Left renal cortex interstitium (tissue), 4 donors: Measurements from ENCODE around the gene TUBGCP6. TPM values are rescaled to one million over a fixed set of nuclear protein-coding genes. Genes with fewer than 3 reads are reported as not detected.
A peak's percentile ranks its signal among the peaks of the same experiment; 100 is the strongest.

Experiments
- DNase-seq, 4 donors: peaks; one replicate each; pipeline ENCODE4 v3.0.0-alpha.2; 2013; ENCODE audit warnings: low read depth in 4 of 4, low spot score in 2 of 4, missing footprints in 1 of 4
- polyA plus RNA-seq, 4 donors: library from polyadenylated mRNA; unstranded; fragments of 120-200 nt; gene quantifications; one replicate each; pipeline ENCODE4 v1.2.1, GENCODE V29; 2013; ENCODE audit not compliant: insufficient read length in 4 of 4

Gene TUBGCP6, protein sequence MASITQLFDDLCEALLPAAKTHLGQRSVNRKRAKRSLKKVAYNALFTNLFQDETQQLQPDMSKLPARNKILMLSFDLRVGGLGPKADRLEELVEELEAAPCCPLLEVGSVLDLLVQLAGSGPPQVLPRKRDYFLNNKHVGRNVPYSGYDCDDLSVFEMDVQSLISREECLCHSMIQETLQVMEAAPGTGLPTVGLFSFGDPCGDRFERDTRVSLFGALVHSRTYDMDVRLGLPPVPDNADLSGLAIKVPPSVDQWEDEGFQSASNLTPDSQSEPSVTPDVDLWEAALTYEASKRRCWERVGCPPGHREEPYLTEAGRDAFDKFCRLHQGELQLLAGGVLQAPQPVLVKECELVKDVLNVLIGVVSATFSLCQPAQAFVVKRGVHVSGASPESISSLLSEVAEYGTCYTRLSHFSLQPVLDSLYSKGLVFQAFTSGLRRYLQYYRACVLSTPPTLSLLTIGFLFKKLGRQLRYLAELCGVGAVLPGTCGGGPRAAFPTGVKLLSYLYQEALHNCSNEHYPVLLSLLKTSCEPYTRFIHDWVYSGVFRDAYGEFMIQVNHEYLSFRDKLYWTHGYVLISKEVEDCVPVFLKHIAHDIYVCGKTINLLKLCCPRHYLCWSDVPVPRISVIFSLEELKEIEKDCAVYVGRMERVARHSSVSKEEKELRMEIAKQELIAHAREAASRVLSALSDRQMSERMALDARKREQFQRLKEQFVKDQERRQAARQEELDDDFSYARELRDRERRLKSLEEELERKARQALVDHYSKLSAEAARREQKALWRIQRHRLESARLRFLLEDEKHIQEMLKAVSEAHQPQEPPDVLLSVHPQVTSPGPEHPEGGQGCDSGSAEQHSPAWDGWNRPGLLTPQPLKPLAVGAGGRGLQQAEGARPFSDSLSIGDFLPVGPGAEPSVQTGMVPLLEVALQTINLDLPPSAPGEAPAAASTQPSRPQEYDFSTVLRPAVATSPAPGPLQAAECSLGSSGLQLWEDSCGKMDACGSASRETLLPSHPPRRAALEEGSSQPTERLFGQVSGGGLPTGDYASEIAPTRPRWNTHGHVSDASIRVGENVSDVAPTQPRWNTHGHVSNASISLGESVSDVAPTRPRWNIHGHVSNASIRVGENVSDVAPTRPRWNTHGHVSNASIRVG (N-terminal part only)
- polyA plus RNA-seq, result 10 to 100 TPM; 25.1 to 54.9 (median 40.5) TPM

DNA sequence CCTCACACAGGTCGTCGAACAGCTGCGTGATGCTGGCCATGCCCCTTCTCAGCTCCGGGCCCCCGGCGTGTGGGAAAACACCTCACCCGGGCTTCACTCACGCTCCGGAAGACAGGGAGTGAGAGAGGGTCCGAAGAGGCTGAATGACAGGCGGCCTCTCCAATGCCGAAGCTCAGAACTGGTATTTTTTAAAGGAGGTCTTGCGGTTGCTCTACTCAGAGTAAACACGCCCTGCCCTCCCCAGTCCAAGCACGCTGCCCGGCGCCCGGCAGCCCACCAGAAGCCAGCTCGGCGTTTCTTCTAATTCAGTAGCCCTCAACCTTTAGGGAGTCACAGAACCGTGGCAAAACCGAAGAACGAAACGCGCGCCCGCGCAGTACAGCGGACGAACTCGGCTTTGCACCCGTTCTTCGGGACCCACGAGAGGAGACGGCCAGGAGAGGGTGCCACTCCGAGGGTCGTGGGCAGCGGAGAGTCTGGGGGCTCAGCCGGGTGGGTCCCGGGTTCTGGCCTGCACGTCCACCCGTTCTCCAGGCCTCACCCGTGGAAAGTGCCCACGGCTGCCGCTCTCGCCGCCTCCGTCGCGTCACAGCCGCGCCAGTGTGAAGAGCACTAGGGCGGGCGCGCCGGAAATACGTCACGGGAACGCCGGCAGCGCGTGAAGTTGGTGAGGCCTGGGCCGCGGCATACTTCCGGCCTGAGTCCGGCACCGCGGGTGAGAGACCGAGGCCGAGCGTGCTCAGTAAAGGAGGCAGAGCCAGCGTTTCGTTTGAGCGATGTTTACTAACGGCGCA, at the start of gene TUBGCP6:
Gene TUBGCP6, minus strand, starts transcription at position 604 of the 794 bp plus-strand sequence. Its CDS starts 564 bp downstream, at position 40.
- DNase-seq, result peak; percentile 63 to 90 (median 85)

GRCh38 chr22:50294319-50294656, 49.5 kb upstream of the TUBGCP6 start:
- no peak for DNase-seq

GRCh38 chr22:50293441-50294318, 48.9 kb upstream of the TUBGCP6 start:
- peak in 1 of 4 donors; percentile 66 for DNase-seq

- DNase-seq, result no peak
Observed at GRCh38 chr22:50292643-50293440, 48.0 kb upstream of the TUBGCP6 start.

GRCh38 chr22:50289942-50290630, 45.3 kb upstream of the TUBGCP6 start:
- DNase-seq, result no peak

DNA sequence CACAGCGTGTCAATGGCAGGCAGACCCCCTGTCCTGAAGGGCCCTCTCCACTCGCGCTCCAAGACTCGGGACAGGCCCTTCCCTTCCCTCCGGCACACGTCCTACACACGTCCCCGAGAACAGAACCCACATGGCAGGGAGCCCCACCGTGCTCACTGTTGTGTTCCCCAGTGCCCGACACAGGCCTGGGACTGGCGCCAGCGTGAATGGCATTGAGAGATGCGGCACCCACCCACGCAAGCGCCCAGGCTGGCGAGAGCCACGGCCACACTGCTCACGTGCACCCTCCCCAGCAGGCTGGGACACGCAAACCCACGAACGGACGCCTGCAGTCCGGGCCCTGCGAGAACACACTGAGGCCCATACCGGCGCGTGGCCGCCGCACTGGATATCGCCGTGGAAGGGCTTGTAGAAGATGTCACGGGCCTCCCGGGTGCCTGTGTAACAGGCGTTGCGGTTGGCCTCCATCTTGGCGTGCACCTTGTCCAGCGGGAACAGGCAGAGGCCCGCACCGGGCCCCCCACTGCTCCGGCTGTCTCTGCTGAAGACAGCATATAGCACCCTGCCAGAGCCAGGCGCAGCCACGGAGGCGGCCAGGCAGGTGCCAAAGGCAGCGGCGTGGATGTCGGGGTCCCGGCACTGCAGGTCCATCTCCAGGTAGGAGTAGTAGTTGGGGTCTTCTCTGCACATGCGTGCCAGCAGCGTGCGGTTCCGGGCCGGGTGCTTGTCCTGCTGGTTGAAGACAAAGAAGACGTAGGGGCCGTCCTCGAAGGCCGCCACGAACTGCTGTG, 44.5 kb upstream of the TUBGCP6 start:
- no peak for DNase-seq

DNA sequence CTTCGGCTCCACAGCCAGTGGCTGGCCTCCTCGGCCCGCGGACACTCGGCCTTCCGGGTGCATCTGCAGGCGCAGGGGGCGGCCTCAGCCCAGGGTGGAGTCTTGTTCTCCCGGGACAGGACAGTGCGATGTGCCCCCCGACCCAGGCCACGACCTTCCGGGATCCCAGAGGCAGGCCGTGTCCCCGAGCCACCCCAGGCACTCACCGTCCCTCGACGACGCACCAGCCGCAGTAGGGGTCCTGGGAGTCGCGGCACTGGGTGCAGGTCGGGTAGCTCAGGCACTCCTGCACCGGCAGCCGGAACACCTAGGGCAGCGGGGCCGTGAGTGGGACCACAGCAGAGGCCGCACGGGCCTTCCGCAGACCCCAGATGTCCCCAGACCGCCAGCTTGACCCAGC, 42.9 kb upstream of the TUBGCP6 start:
- DNase-seq, result no peak

GRCh38 chr22:50286701-50287318, 42.0 kb upstream of the TUBGCP6 start:
- DNase-seq, result no peak

DNA sequence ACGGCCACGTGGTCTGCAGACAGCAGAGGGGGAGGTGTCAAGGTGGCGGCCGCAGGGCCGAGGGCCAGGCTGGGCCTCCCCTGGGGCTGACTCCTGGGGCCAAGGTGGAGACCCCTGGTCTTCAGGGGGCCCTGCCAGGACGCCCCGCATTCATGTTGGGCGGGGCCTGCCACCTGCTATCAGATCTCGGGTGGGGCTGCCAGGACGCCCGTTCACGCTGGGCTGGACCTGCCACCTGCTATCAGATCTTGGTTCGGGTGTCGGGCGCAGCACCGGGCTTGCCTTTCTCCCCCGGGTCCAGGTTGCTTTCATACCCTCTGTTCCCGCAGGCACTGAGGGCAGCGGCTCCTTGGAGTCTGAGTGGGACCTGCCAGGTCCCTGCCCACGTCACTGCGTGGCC, 41.5 kb upstream of the TUBGCP6 start:
- no peak for DNase-seq

DNA sequence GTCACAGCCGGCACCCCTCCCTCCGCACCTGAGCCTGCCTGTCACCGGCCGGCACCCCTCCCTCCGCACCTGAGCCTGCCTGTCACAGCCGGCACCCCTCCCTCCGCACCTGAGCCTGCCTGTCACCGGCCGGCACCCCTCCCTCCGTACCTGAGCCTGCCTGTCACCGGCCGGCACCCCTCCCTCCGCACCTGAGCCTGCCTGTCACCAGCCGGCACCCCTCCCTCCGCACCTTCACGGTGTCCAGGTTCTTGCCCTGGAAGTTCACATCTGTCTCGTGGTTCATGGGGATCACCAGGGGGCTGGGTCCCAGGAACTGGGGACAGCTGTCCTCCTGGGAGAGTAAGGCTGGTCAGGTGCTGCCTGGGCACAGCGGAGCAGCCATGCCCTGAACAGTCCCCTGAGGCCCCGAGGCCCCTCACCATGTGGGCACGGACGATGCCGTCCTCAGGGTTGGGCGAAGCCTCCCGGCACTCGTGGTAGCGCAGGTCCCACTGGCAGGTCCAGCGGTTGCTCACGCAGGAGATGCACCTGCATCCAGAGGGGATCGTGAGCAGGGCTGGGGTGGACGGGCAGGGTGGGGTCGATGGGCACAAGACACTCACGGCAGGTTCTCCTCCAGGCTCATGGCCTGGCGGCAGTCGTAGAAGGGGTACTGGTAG, 40.9 kb upstream of the TUBGCP6 start:
- no peak for DNase-seq

DNA sequence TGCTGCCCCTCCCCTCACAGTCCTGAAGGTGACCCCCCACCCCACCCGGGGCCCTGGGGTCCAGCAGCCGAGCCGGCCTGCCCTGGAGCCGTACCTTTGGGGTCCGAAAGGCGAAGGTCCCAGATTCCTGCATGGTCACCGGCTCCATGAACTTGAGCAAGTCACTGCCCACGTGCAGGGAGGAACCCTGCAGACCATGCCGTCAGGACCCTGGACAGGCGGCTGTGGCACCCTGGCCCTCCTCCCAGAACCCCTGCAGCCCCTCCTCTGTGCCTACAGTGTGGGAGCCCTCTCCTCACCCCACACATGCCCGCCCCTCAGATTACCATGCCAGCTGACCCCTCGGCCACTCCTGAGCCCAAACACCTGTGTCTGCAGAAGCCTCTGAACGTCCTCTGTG, 39.7 kb upstream of the TUBGCP6 start:
- no peak for DNase-seq

- no peak for DNase-seq
Observed at GRCh38 chr22:50283821-50284220, 39.0 kb upstream of the TUBGCP6 start.

DNA sequence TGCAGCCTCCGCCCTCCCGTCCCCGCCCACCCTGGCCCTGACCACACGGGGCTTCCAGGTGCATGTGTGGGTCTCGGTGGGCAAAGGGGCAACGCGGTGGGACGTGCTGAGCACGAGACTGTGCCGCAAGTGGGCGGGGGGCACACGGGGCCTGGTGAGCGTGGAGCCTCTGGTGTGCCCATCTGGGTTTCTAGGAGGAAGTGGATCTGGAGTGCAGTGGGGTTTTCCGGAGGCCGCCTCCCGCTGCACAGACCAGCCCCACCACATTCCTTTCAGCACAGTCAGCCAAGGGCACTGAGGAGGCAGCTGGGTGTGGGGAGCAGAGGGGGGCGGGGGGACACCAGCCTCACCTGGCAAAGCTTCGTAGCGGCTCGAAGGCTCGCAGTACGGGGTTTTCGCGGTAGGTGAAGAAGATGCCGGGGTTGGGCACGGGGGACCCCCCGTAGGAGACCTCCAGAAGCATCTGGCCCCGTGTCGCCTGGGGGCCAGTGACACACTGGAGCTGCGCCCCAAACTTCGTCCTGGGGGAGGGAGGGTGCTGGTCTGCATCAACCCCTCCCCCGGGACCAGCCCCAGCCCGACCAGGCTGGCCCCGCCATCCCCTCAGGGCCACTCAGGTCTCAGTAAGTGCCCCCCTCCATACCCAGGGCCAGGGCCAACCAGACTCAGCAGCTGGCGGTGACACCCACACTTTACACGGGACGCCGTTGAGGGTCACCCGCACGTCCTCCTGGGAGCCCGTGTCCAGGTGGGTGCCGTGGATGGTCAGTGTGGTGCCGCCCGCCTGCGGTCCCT, 37.7 kb upstream of the TUBGCP6 start:
- DNase-seq, result no peak

DNA sequence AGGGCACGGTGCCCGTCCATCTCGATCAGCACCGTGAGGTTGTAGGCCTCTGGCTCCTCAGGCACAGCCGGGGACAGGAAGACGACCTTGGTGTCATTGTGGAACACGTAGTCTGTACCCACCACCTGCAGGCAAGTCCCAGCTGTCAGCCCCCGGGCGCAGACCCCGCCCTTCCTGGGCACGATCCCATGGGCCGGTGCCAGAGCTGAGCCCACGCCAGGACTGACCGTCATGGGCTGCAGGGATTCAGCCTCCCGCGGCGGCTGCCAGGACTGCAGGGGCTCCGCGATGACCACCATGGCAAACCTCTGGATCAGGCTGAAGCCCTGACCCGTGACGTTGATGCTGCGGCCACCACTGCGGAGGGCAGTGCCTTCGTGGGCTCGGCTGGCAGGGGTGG, 37.1 kb upstream of the TUBGCP6 start:
- no peak for DNase-seq

DNA sequence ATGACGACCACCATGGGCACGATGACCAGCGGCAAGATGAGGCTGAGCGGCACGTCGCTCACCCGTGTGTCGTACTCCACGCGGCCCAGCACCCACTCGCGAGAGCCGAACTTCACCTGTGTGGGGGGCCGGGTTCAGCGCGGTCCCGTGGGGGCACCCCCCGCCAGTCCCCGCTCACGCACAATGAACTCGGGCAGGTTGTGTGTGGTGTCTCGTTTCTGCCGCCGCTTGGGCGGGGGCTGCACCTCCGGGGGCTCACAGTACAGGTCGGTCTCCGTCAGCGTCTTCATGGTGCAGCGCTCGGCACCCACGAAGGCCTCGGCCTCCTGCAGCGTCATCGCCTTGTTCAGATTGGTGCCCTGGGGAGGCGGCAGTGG, 36.5 kb upstream of the TUBGCP6 start:
- DNase-seq, result no peak
